GM12878 (cell line): ENCODE measurements around the gene SESTD1. TPM values are rescaled to one million over a fixed set of nuclear protein-coding genes. Genes with fewer than 3 reads are reported as not detected.
A peak's percentile ranks its signal among the peaks of the same experiment; 100 is the strongest.

Source experiments
- ATAC-seq: fragments of 200-7000 bp; cut with Tn5 transposase; 3 replicates; pipeline ENCODE4 v1.9.1; 2020; ENCODE audit warnings: mild to moderate bottlenecking, moderate library complexity
- Bru-seq: library from RNA; stranded (reverse); fragments of 400-500 nt; gene quantifications from one replicate; lab custom pipeline; 2021; lab: Mats Ljungman, UMichigan
- BruChase-seq, 2 experiments: library from RNA; stranded (reverse); fragments of 400-500 nt; gene quantifications; one replicate each; lab custom pipeline; 2021; lab: Mats Ljungman, UMichigan
- BruUV-seq: library from RNA; stranded (reverse); fragments of 400-500 nt; replicated peaks from 2 replicates; lab custom pipeline; 2021; lab: Mats Ljungman, UMichigan
- CTCF ChIA-PET: fragments of 300-600 bp; sonication (Branson Sonifier 250); formaldehyde crosslinking; extraction: SDS; loops from one replicate; lab custom pipeline; 2021; ENCODE audit warnings: inconsistent platforms; lab: Yijun Ruan, JAX
- POLR2A ChIA-PET: fragments of 350-600 bp; formaldehyde crosslinking; extraction: SDS; loops from one replicate; lab custom pipeline; 2021; ENCODE audit warnings: inconsistent platforms; lab: Charles Lee
- RAD21 ChIA-PET: fragments of 300-600 bp; sonication (Branson Sonifier 250); formaldehyde crosslinking; loops from one replicate; lab custom pipeline; 2023; ENCODE audit warnings: antibody characterized with exemption; ENCODE audit not compliant: unreplicated experiment; lab: Charles Lee
- SMC1A ChIA-PET: fragments of 300-600 bp; sonication (Branson Sonifier 250); formaldehyde crosslinking; loops from one replicate; lab custom pipeline; 2023; ENCODE audit not compliant: unreplicated experiment, uncharacterized antibody; lab: Charles Lee
- DNase-seq: peaks from one replicate; pipeline ENCODE4 v3.0.0-alpha.2; 2011; ENCODE audit warnings: low read depth, low spot score
- FAIRE-seq: peaks from 3 replicates; lab custom pipeline; 2011; peaks lifted over from hg19 to GRCh38; lab: Jason Lieb, UNC
- H2AFZ ChIP-seq: 2 replicates; pipeline ENCODE4 v1.6.0; 2011; ENCODE audit warnings: low read depth, low read length, control low read depth; ENCODE audit not compliant: control insufficient read depth
- H3K27ac ChIP-seq: 2 replicates; pipeline ENCODE4 v1.5.1; 2011; ENCODE audit warnings: control low read depth; ENCODE audit not compliant: control insufficient read depth, insufficient read depth
- H3K27me3 ChIP-seq, 2 experiments: replicated peaks in 1 of 2; 2 replicates each; pipeline versions ENCODE4 v1.6.0 to v1.6.1; 2011; ENCODE audit warnings: low read length in 1 of 2; ENCODE audit not compliant: control insufficient read depth in 2 of 2, insufficient read depth in 2 of 2
- H3K36me3 ChIP-seq, 2 experiments: 2 replicates each; pipeline ENCODE4 v1.5.1; 2011; ENCODE audit warnings: low read length in 1 of 2; ENCODE audit not compliant: control insufficient read depth in 2 of 2, insufficient read depth in 2 of 2
- H3K4me1 ChIP-seq: 2 replicates; pipeline ENCODE4 v1.6.1; 2011; ENCODE audit warnings: mild to moderate bottlenecking, low read length, moderate library complexity, mixed read lengths; ENCODE audit not compliant: control insufficient read depth, insufficient read depth
- H3K4me2 ChIP-seq: 2 replicates; pipeline ENCODE4 v1.6.0; 2011; ENCODE audit warnings: control low read depth; ENCODE audit not compliant: control insufficient read depth, insufficient read depth
- H3K4me3 ChIP-seq: fragments of 200-600 bp; sonication (generic); 2 replicates; pipeline ENCODE4 v1.5.1; 2016
- H3K79me2 ChIP-seq: 2 replicates; pipeline ENCODE4 v1.6.0; 2011; ENCODE audit warnings: low read length; ENCODE audit not compliant: control insufficient read depth, insufficient read depth
- H3K9ac ChIP-seq: 2 replicates; pipeline ENCODE4 v1.8.0; 2011; ENCODE audit warnings: low read length, control low read depth, mixed read lengths; ENCODE audit not compliant: control insufficient read depth, insufficient read depth
- H3K9me3 ChIP-seq: replicated peaks from 3 replicates; pipeline ENCODE4 v1.5.1; 2011; ENCODE audit warnings: mild to moderate bottlenecking, low read length; ENCODE audit not compliant: control insufficient read depth, insufficient read depth
- H4K20me1 ChIP-seq: 2 replicates; pipeline ENCODE4 v1.6.0; 2011; ENCODE audit not compliant: control insufficient read depth, insufficient read depth
- CBX5 ChIP-seq: sonication (generic); IDR thresholded peaks from 2 replicates; pipeline ENCODE4 v1.6.1; 2016; ENCODE audit warnings: low read depth, moderate library complexity, mild to moderate bottlenecking, inconsistent platforms
- CTCF ChIP-seq, 3 experiments: IDR thresholded peaks in 2 of 3; conservative IDR thresholded peaks in 1 of 3; 2 replicates each; pipeline ENCODE4 v1.5.1; 2011; ENCODE audit warnings: low read depth in 3 of 3, low read length in 3 of 3, mild to moderate bottlenecking in 3 of 3, control low read depth in 2 of 3, moderate library complexity in 2 of 3, inconsistent platforms in 1 of 3, mixed read lengths in 1 of 3; ENCODE audit not compliant: control insufficient read depth in 2 of 3, insufficient read depth in 1 of 3; ENCODE audit errors: extremely low read depth in 1 of 3
- DPF2 ChIP-seq: fragments of 450-650 bp; IDR thresholded peaks from 2 replicates; pipeline ENCODE4 v1.6.1; 2017; ENCODE audit warnings: mild to moderate bottlenecking
- FOS ChIP-seq: IDR thresholded peaks from 3 replicates; pipeline ENCODE4 v1.6.1; 2011; ENCODE audit warnings: borderline replicate concordance; ENCODE audit not compliant: insufficient read length; ENCODE audit errors: extremely low read depth
- KAT2A ChIP-seq: conservative IDR thresholded peaks from 2 replicates; pipeline ENCODE4 v1.6.1; 2011; ENCODE audit warnings: low read depth, low read length; ENCODE audit not compliant: control insufficient read depth
- NFXL1 ChIP-seq: fragments of 450-650 bp; IDR thresholded peaks from 2 replicates; pipeline ENCODE4 v1.6.1; 2017; ENCODE audit warnings: antibody characterized with exemption, mild to moderate bottlenecking, borderline replicate concordance
- POLR2AphosphoS2 ChIP-seq: IDR thresholded peaks from 2 replicates; pipeline ENCODE4 v1.6.1; 2011; ENCODE audit warnings: low read depth, mild to moderate bottlenecking, low read length, improper control_type of control experiment, moderate library complexity
- RELA ChIP-seq: fragments of 450-650 bp; IDR thresholded peaks from 2 replicates; pipeline ENCODE4 v1.8.0; 2014; ENCODE audit warnings: borderline replicate concordance; ENCODE audit not compliant: partially characterized antibody
- RUNX3 ChIP-seq: IDR thresholded peaks from 2 replicates; pipeline ENCODE4 v1.6.1; 2012; ENCODE audit warnings: low read length, inconsistent platforms
- STAT3 ChIP-seq: IDR thresholded peaks from 2 replicates; pipeline ENCODE4 v1.6.1; 2011; ENCODE audit warnings: low read depth, low read length, improper control_type of control experiment
- TBL1XR1 ChIP-seq: IDR thresholded peaks from 2 replicates; pipeline ENCODE4 v1.6.1; 2012; ENCODE audit warnings: low read depth, low read length, improper control_type of control experiment
- TCF3 ChIP-seq: IDR thresholded peaks from 2 replicates; pipeline ENCODE4 v1.6.1; 2012; ENCODE audit warnings: low read depth, mild to moderate bottlenecking, low read length, borderline replicate concordance; ENCODE audit not compliant: insufficient read depth
- ZNF217 ChIP-seq: fragments of 450-650 bp; IDR thresholded peaks from 2 replicates; pipeline ENCODE4 v1.6.1; 2017; ENCODE audit warnings: antibody characterized with exemption, mild to moderate bottlenecking
- WGBS: methylation state at CpG from one replicate; pipeline ENCODE4 v1.1.6; 2016; ENCODE audit warnings: low lambda C conversion rate; ENCODE audit not compliant: insufficient replicate concordance, insufficient coverage; ENCODE audit errors: missing lambda C conversion rate; 5-methylcytosine and 5-hydroxymethylcytosine counted together
- in situ Hi-C: fragments of 300-500 bp; cut with MboI; formaldehyde crosslinking; loops from 9 replicates; pipeline ENCODE4 v1.14.3; 2018; ENCODE audit warnings: mixed read lengths
- intact Hi-C: fragments of 100-400 bp; cut with micrococcal nuclease; formaldehyde crosslinking; loops from one replicate; pipeline ENCODE4 v1.14.2; 2022; ENCODE audit not compliant: unreplicated experiment
- long read RNA-seq, 2 experiments: library from polyadenylated mRNA; unstranded; transcript quantifications; one replicate each; pipeline ENCODE4 v2.0.0, GENCODE V29; 2019 to 2020
- polyA minus RNA-seq, 3 experiments: library from RNA; depleted of rRNA, polyadenylated mRNA; stranded (reverse); fragments of >200 nt; gene quantifications; 2 replicates each; pipeline ENCODE4 v1.2.3, GENCODE V29; 2011
- polyA plus RNA-seq, 11 experiments: library from polyadenylated mRNA; depleted of rRNA in 4 of 11; unstranded in 6 of 11; stranded (reverse) in 5 of 11; fragments of >200 nt; fragmentation: Nextera tagmentation in 4 of 11; fragmentation: Illumina TruSeq in 1 of 11; extraction: Ambion mirVana in 4 of 11; extraction: Trizol in 1 of 11; gene quantifications; 1 replicate in 1 of 11; 2 replicates in 10 of 11; pipeline versions ENCODE4 v1.2.1 to v1.2.3, GENCODE V29; 2011 to 2016; ENCODE audit warnings: inconsistent platforms in 2 of 11, missing spikeins in 2 of 11, low read depth in 1 of 11
- total RNA-seq, 4 experiments: library from RNA; depleted of rRNA in 3 of 4; stranded (reverse); fragments of >200 nt in 3 of 4; fragmentation: Illumina TruSeq in 1 of 4; extraction: Trizol in 1 of 4; gene quantifications; 2 replicates each; pipeline versions ENCODE4 v1.2.1 to v1.2.3, GENCODE V29; 2013 to 2021

The SESTD1 gene, protein sequence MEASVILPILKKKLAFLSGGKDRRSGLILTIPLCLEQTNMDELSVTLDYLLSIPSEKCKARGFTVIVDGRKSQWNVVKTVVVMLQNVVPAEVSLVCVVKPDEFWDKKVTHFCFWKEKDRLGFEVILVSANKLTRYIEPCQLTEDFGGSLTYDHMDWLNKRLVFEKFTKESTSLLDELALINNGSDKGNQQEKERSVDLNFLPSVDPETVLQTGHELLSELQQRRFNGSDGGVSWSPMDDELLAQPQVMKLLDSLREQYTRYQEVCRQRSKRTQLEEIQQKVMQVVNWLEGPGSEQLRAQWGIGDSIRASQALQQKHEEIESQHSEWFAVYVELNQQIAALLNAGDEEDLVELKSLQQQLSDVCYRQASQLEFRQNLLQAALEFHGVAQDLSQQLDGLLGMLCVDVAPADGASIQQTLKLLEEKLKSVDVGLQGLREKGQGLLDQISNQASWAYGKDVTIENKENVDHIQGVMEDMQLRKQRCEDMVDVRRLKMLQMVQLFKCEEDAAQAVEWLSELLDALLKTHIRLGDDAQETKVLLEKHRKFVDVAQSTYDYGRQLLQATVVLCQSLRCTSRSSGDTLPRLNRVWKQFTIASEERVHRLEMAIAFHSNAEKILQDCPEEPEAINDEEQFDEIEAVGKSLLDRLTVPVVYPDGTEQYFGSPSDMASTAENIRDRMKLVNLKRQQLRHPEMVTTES
- 33.2 and 34.8 TPM in 2 replicates for total RNA-seq (2013; cell fraction: nucleolus; rRNA removed)
- total RNA-seq (2014; rRNA removed): 5.2 and 9.4 TPM in 2 replicates
- total RNA-seq (2014; rRNA removed; fragmentation: Illumina TruSeq; extraction: Trizol): 8.7 and 9.5 TPM in 2 replicates
- 22.6 and 22.7 TPM in 2 replicates for total RNA-seq (2021)
- polyA plus RNA-seq (2011; ENCODE audit: low read depth): 3.6 TPM
- polyA plus RNA-seq (2011; rRNA removed): 12.7 and 16.5 TPM in 2 replicates
- polyA plus RNA-seq (2011; cell fraction: cytosol; rRNA removed): 4.9 and 5.2 TPM in 2 replicates
- 11.1 and 12.5 TPM in 2 replicates for polyA plus RNA-seq (2011; cell fraction: nucleus; rRNA removed)
- polyA plus RNA-seq (2012): 2.4 and 4.3 TPM in 2 replicates
- polyA plus RNA-seq (2014; fragmentation: Illumina TruSeq; extraction: Trizol): 9.9 and 12.9 TPM in 2 replicates
- polyA plus RNA-seq (2014; fragmentation: Nextera tagmentation; extraction: Ambion mirVana): 1 to 10 TPM; 5.4 to 6.2 TPM
- polyA plus RNA-seq (2014; rRNA removed): 6.2 and 9.4 TPM in 2 replicates
- 10 to 100 TPM in 1 of 2 experiments, 1 to 10 TPM in 1; 4.4 to 14.6 TPM for polyA plus RNA-seq (2016; fragmentation: Nextera tagmentation; extraction: Ambion mirVana)
- polyA minus RNA-seq (2011; rRNA and poly(A)+ RNA removed): 5.2 and 31.7 TPM in 2 replicates
- 4.1 and 5.4 TPM in 2 replicates for polyA minus RNA-seq (2011; cell fraction: cytosol; rRNA and poly(A)+ RNA removed)
- 10.8 and 15.4 TPM in 2 replicates for polyA minus RNA-seq (2011; cell fraction: nucleus; rRNA and poly(A)+ RNA removed)
- percentile 71 among the genes with signal in this experiment for Bru-seq, nascent RNA
- percentile 59 among the genes with signal in this experiment for BruChase-seq, experiment 1, labeled RNA remaining after a 6-hour chase
- BruChase-seq, experiment 2, labeled RNA remaining after a 2-hour chase: percentile 63 among the genes with signal in this experiment
- long read RNA-seq, experiment 1, full-length matches to known transcripts: 1 of 4 reads
- long read RNA-seq, experiment 1, partial matches to known transcripts: 0 of 4 reads
- long read RNA-seq, experiment 1, other reads (novel, unspliced or antisense): 3 of 4 reads
- long read RNA-seq, experiment 2, full-length matches to known transcripts: 11 of 25 reads
- long read RNA-seq, experiment 2, partial matches to known transcripts: 8 of 25 reads
- long read RNA-seq, experiment 2, other reads (novel, unspliced or antisense): 6 of 25 reads

- peak within 1 kb of the TSS; percentile 97 for H3K4me3 ChIP-seq
- H3K27me3 ChIP-seq: no peaks in the 10 kb centered on the region
- intact Hi-C loops (loop anchor here (5.0 to 10.0 kb wide), 2 partner anchors 232 to 740 kb away; partner anchors contain the start of gene CWC22), in situ Hi-C loops (no loop called here)
- H3K4me2 ChIP-seq: peak within 1 kb of the TSS; percentile 94
- ChIA-PET CTCF (no interaction called here), POLR2A (no interaction called here), RAD21 (no interaction called here), SMC1A (interaction anchor here (2.2 kb wide), 1 partner anchor 27 kb away, joined by 8 read pairs; no protein-coding TSS in a partner anchor)
- no TSS peak for BruUV-seq
- H2AFZ ChIP-seq: peak within 1 kb of the TSS; percentile 92
- FAIRE-seq: no peak
- H3K27ac ChIP-seq: peak within 1 kb of the TSS; percentile 52; the same call in 1 of the 2 replicates
- no peaks in the 10 kb centered on the region for H3K36me3 ChIP-seq
- 2% methylated on average over 25 of the region's 96 CpGs for WGBS
- H3K4me1 ChIP-seq: peaks cover 5% of the 10 kb centered on the region
- peaks cover 3% of the 10 kb centered on the region; the same call in 1 of the 3 replicates for H3K9me3 ChIP-seq
- H3K9ac ChIP-seq: peak within 1 kb of the TSS; percentile 82
- peaks cover 20% of the 10 kb centered on the region for H3K79me2 ChIP-seq
- no peaks in the 10 kb centered on the region for H4K20me1 ChIP-seq
- no peak for DNase-seq
- ATAC-seq: peak; percentile 70
- TF ChIP-seq FOS: no peak
- TF ChIP-seq CTCF (IDR thresholded peaks at IDR 0.05 in 2 of 3, conservative IDR thresholded peaks at IDR 0.05 in 1 of 3; ENCODE audit: control insufficient read depth in 2 of 3, extremely low read depth in 1 of 3, insufficient read depth in 1 of 3, low read depth in 3 of 3, low read length in 3 of 3): no peak
- peak; percentile 8 for TF ChIP-seq RELA
- peak; percentile 62; the same call in 1 of the 2 replicates for TF ChIP-seq DPF2
- TF ChIP-seq TBL1XR1: no peak
- TF ChIP-seq ZNF217: no peak
- 0 out of 2 replicates have a peak, but pooled peaks have one; percentile 29 for TF ChIP-seq NFXL1
- TF ChIP-seq KAT2A: no peak
- TF ChIP-seq TCF3: 0 out of 2 replicates have a peak, but pooled peaks have one; percentile 22
- TF ChIP-seq STAT3: no peak
- TF ChIP-seq RUNX3: no peak
- TF ChIP-seq POLR2AphosphoS2: no peak
- no peak for TF ChIP-seq CBX5
Measured at GRCh38 chr2:179264368-179265081, at the start of gene SESTD1. Gene SESTD1 (minus strand): TSS chr2:179264832. CDS start chr2:179191841, 72,991 bp downstream.
